COR-L47 (cell line): ENCODE measurements around the gene PTPN20.

Experiments
- DNase-seq: peaks from one replicate; lab custom pipeline; 2025; lab: John Stamatoyannopoulos, UW

The PTPN20 gene

GRCh38 chr10:47048526-47048905, 137.3 kb downstream of the PTPN20 start:
- no peak for DNase-seq

GRCh38 chr10:47049056-47049851, 138.0 kb downstream of the PTPN20 start:
- DNase-seq, result no peak

GRCh38 chr10:47049906-47050305, 138.7 kb downstream of the PTPN20 start:
- no peak for DNase-seq

- no peak for DNase-seq
Measured at GRCh38 chr10:47050618-47051455, 139.6 kb downstream of the PTPN20 start.

- no peak for DNase-seq
Measured at GRCh38 chr10:47051741-47052238, 140.6 kb downstream of the PTPN20 start.
